HL-60 (cell line): ENCODE data around the gene FTCDNL1.

Experiments
- CTCF ChIP-seq: IDR thresholded peaks from one replicate; pipeline ENCODE4 v1.5.1; 2011; ENCODE audit warnings: low read length, control low read depth, inconsistent platforms; ENCODE audit not compliant: insufficient read depth
- POLR2AphosphoS5 ChIP-seq: IDR thresholded peaks from 2 replicates; pipeline ENCODE4 v1.6.1; 2012; ENCODE audit warnings: low read depth

GRCh38 chr2:199751492-199752120, 99.4 kb downstream of the FTCDNL1 start:
- no peak for TF ChIP-seq CTCF
- no peak for TF ChIP-seq POLR2AphosphoS5
